Common myeloid progenitor, CD34-positive (primary cell): ENCODE results near the gene FRA10AC1.

Source experiments
- CTCF ChIA-PET: fragments of 350-600 bp; sonication (Branson Sonifier 250); formaldehyde crosslinking; loops from one replicate; lab custom pipeline; 2021; ENCODE audit warnings: antibody characterized with exemption; lab: Charles Lee
- POLR2A ChIA-PET: fragments of 350-600 bp; sonication (Branson Sonifier 250); formaldehyde crosslinking; loops from one replicate; lab custom pipeline; 2021; ENCODE audit warnings: antibody characterized with exemption; lab: Charles Lee
- DNase-seq, 3 donors: peaks; one replicate each; pipeline versions ENCODE4 v3.0.0 to v3.0.0-alpha.2; 2013
- H3K27ac ChIP-seq, 2 experiments: 1 replicate in 1 of 2; 2 replicates in 1 of 2; pipeline ENCODE4 v1.7.0; 2013; ENCODE audit warnings: inconsistent platforms in 2 of 2, low read length in 2 of 2, mild to moderate bottlenecking in 2 of 2, low read depth in 1 of 2, moderate library complexity in 1 of 2; ENCODE audit not compliant: severe bottlenecking in 2 of 2, insufficient read depth in 1 of 2, poor library complexity in 1 of 2
- H3K27me3 ChIP-seq, 5 experiments: replicated peaks in 2 of 5; 1 replicate in 3 of 5; 2 replicates in 2 of 5; pipeline versions ENCODE4 v1.6.1 to v1.7.0; 2013; ENCODE audit warnings: low read length in 4 of 5, mild to moderate bottlenecking in 2 of 5, moderate library complexity in 2 of 5, inconsistent platforms in 1 of 5; ENCODE audit not compliant: insufficient read depth in 5 of 5, control insufficient read depth in 4 of 5
- H3K36me3 ChIP-seq, 4 experiments: 1 replicate in 2 of 4; 2 replicates in 2 of 4; pipeline versions ENCODE4 v1.6.1 to v1.7.0; 2013; ENCODE audit warnings: low read length in 3 of 4, control low read depth in 1 of 4, mild to moderate bottlenecking in 1 of 4; ENCODE audit not compliant: control insufficient read depth in 4 of 4, insufficient read depth in 4 of 4
- H3K4me1 ChIP-seq, 4 experiments: 1 replicate in 3 of 4; 2 replicates in 1 of 4; pipeline versions ENCODE4 v1.6.1 to v1.7.1; 2013; ENCODE audit warnings: low read length in 3 of 4, mild to moderate bottlenecking in 3 of 4, control low read depth in 1 of 4, inconsistent platforms in 1 of 4, moderate library complexity in 1 of 4; ENCODE audit not compliant: control insufficient read depth in 4 of 4, insufficient read depth in 4 of 4; ENCODE audit errors: control extremely low read depth in 1 of 4
- H3K4me3 ChIP-seq, 7 experiments: 1 replicate in 4 of 7; 2 replicates in 3 of 7; pipeline versions ENCODE4 v1.5.1 to v1.7.0; 2013; ENCODE audit warnings: mild to moderate bottlenecking in 7 of 7, low read length in 6 of 7, moderate library complexity in 6 of 7, inconsistent platforms in 2 of 7, low read depth in 2 of 7, control low read depth in 1 of 7; ENCODE audit not compliant: insufficient read depth in 4 of 7, control insufficient read depth in 1 of 7; ENCODE audit errors: extremely low read depth in 1 of 7
- H3K9me3 ChIP-seq, 5 experiments: 1 replicate in 4 of 5; 2 replicates in 1 of 5; pipeline versions ENCODE4 v1.6.1 to v1.7.1; 2013; ENCODE audit warnings: low read length in 4 of 5, mild to moderate bottlenecking in 2 of 5, inconsistent platforms in 1 of 5, low read depth in 1 of 5, moderate library complexity in 1 of 5; ENCODE audit not compliant: control insufficient read depth in 4 of 5, insufficient read depth in 2 of 5; ENCODE audit errors: control extremely low read depth in 1 of 5
- WGBS: methylation state at CpG from one replicate; pipeline ENCODE4 v1.1.5; 2013; ENCODE audit not compliant: insufficient coverage; 5-methylcytosine and 5-hydroxymethylcytosine counted together

The FRA10AC1 gene

GRCh38 chr10:93687737-93688136 is 14.7 kb downstream of the FRA10AC1 start:
- Histone ChIP-seq H3K4me1 (no peaks in the 10 kb centered on the region), H3K4me3 (no peak overlapping the region), H3K9me3 (no peaks in the 10 kb centered on the region), H3K27me3 (no peaks in the 10 kb centered on the region), H3K36me3 (peaks cover 5 to 20% (median 12%) of the 10 kb centered on the region in 4 experiments), H3K27ac (no peak overlapping the region)
- DNase-seq: no peak
- ChIA-PET CTCF (interaction anchor here (0.6 to 2.0 kb wide), 4 partner anchors 11 to 179 kb away, joined by 3 to 7 read pairs (median 4); no protein-coding TSS in a partner anchor), POLR2A (no interaction called here)

GRCh38 chr10:93680412-93681047 is 21.9 kb downstream of the FRA10AC1 start:
- H3K27ac ChIP-seq: no peak overlapping the region
- H3K4me1 ChIP-seq: no peaks in the 10 kb centered on the region
- WGBS: 73% methylated on average over 3 of the region's 4 CpGs
- peak; percentile 62 to 78 (median 71) for DNase-seq
- no peaks in the 10 kb centered on the region for H3K9me3 ChIP-seq
- ChIA-PET CTCF (interaction anchor here (0.7 to 6.2 kb wide), 15 partner anchors 8 to 324 kb away, joined by 3 to 184 read pairs (median 4); no protein-coding TSS in a partner anchor), POLR2A (no interaction called here)
- H3K4me3 ChIP-seq: no peak overlapping the region
- no peaks in the 10 kb centered on the region for H3K27me3 ChIP-seq
- peaks cover 8 to 25% (median 18%) of the 10 kb centered on the region in 4 experiments for H3K36me3 ChIP-seq

GRCh38 chr10:93678805-93679587 is 23.4 kb downstream of the FRA10AC1 start:
- ChIA-PET POLR2A (no interaction called here), CTCF (interaction anchor here (0.7 to 6.2 kb wide), 15 partner anchors 8 to 321 kb away, joined by 3 to 184 read pairs (median 4); no protein-coding TSS in a partner anchor)
- Histone ChIP-seq H3K4me1 (no peaks in the 10 kb centered on the region), H3K9me3 (no peaks in the 10 kb centered on the region), H3K4me3 (no peak overlapping the region), H3K27me3 (no peaks in the 10 kb centered on the region), H3K27ac (no peak overlapping the region), H3K36me3 (peaks cover 8 to 34% (median 19%) of the 10 kb centered on the region in 4 experiments)
- WGBS: 90% methylated on average over 3 of the region's 3 CpGs
- no peak for DNase-seq

- DNase-seq: no peak
- CTCF ChIA-PET: interaction anchor here (0.7 to 6.2 kb wide), 10 partner anchors 11 to 321 kb away, joined by 3 to 184 read pairs (median 4); no protein-coding TSS in a partner anchor
- Histone ChIP-seq H3K27me3 (no peaks in the 10 kb centered on the region), H3K4me3 (no peak overlapping the region), H3K4me1 (no peaks in the 10 kb centered on the region), H3K27ac (no peak overlapping the region), H3K9me3 (no peaks in the 10 kb centered on the region), H3K36me3 (peaks cover 8 to 40% (median 21%) of the 10 kb centered on the region in 4 experiments)
- POLR2A ChIA-PET: no interaction called here
- 95% methylated on average over 3 of the region's 4 CpGs for WGBS
These were observed 24.0 kb downstream of the FRA10AC1 start for GRCh38 chr10:93678386-93678785.

- H3K27me3 ChIP-seq: no peaks in the 10 kb centered on the region
- no peak for DNase-seq
- CTCF ChIA-PET: no interaction called here
- H3K36me3 ChIP-seq: peaks cover 15 to 59% (median 18%) of the 10 kb centered on the region in 4 experiments
- no peak overlapping the region for H3K27ac ChIP-seq
- WGBS: no CpG with 5 or more reads among the region's 2 CpGs
- H3K4me1 ChIP-seq: no peaks in the 10 kb centered on the region
- no peak overlapping the region for H3K4me3 ChIP-seq
- POLR2A ChIA-PET: no interaction called here
- H3K9me3 ChIP-seq: no peaks in the 10 kb centered on the region
These were observed 28.6 kb downstream of the FRA10AC1 start for GRCh38 chr10:93673791-93674190.

- ChIA-PET POLR2A (no interaction called here), CTCF (no interaction called here)
- DNase-seq: no peak
- Histone ChIP-seq H3K27me3 (no peaks in the 10 kb centered on the region), H3K36me3 (peaks cover 13 to 57% (median 17%) of the 10 kb centered on the region in 4 experiments), H3K9me3 (no peaks in the 10 kb centered on the region), H3K4me3 (no peak overlapping the region), H3K27ac (no peak overlapping the region), H3K4me1 (no peaks in the 10 kb centered on the region)
- 100% methylated on average over 1 of the region's 2 CpGs for WGBS
These were observed 29.5 kb downstream of the FRA10AC1 start for GRCh38 chr10:93672890-93673289.
